ENCODE results near the gene ENKD1. TPM values are rescaled to one million over a fixed set of nuclear protein-coding genes. Genes with fewer than 3 reads are reported as not detected.
A peak's percentile ranks its signal among the peaks of the same experiment; 100 is the strongest.

The ENKD1 gene
- total and polyA plus RNA-seq, 2 experiments from 2014 or later: 11.6 to 11.8 TPM

DNA sequence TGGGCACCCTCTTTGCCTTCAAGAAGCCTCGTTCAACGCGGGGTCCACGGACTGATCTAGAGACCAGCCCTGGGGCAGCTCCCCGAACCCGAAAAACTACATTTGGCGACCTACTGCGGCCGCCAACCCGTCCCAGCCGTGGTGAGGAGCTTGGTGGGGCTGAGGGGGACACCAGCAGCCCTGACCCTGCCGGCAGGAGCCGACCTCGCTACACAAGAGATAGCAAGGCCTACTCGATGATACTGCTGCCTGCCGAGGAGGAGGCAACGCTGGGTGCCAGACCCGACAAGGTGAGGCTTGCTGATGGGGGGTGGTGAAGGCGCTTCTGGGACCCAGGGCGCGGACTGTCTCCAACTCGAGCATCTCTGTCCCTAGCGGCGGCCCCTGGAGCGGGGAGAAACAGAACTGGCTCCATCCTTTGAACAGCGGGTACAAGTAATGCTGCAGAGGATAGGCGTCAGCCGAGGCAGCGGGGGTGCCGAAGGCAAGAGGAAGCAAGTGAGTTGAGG lies 12.1 kb downstream of the ENKD1 start (continued):
- TF ChIP-seq ZNF462 (CRISPR knock-in tag; IDR thresholded peaks at IDR 0.05) (no peak), POLR2AphosphoS5 (IDR thresholded peaks at IDR 0.05; ENCODE audit: low read depth) (no peak), EZH2phosphoT487 (IDR thresholded peaks at IDR 0.05; ENCODE audit: unreplicated experiment) (no peak), CREB1 (CRISPR knock-in tag; IDR thresholded peaks at IDR 0.05; ENCODE audit: low read depth) (no peak), NANOG (IDR thresholded peaks at IDR 0.05; ENCODE audit: borderline replicate concordance) (no peak), JUNB (IDR thresholded peaks at IDR 0.05; ENCODE audit: unreplicated experiment) (no peak), ZNF331 (CRISPR knock-in tag; IDR thresholded peaks at IDR 0.05; ENCODE audit: low read depth) (no peak), ZNF114 (CRISPR knock-in tag; IDR thresholded peaks at IDR 0.05) (no peak)

DNA sequence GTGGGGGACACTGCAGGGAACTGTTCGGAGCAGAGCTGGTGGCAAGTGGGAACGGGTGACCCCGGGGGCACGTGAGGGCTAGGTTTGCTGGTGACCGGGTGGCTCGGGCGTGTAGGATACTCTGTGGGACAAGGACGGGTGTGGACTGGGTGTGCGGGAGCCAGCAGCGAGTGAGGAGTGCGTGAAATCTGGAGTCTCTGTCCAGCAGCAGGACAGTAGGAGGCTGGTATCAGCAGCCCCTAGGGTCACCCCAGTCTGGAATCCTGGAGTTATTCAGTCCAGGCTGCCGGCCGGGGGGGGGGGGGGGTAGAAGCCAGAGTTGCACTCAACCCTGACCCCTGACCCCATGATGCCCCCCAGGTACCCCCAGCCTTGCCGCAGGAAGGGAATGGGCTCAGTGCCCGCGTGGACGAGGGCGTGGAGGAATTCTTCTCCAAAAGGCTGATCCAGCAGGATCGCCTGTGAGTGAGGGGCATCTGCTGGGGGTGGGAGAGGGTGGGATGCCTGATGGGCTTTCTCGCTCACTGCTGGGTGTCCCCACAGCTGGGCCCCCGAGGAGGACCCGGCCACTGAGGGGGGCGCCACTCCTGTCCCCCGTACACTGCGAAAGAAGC lies 12.7 kb downstream of the ENKD1 start:
- Histone ChIP-seq H3K79me2 (replicated peaks; ENCODE audit: insufficient read depth) (no peaks in the 10 kb centered on the region), H3K27ac (ENCODE audit: low read depth) (no peak overlapping the region), H3F3A (replicated peaks; ENCODE audit: low read depth) (peaks cover 6% of the 10 kb centered on the region; the same call in 1 of the 2 replicates), H3K4me3 (peak overlapping the region; percentile 69), H4K20me1 (replicated peaks; ENCODE audit: insufficient read depth) (no peaks in the 10 kb centered on the region; the same call in 1 of the 2 replicates), H3K4me2 (peak overlapping the region; percentile 87), H3K27me3 (ENCODE audit: insufficient read depth) (peaks cover 50% of the 10 kb centered on the region), H2AFZ (no peak overlapping the region), H3K36me3 (ENCODE audit: insufficient read depth) (no peaks in the 10 kb centered on the region), H3K4me1 (ENCODE audit: insufficient read depth) (no peaks in the 10 kb centered on the region; the same call in 1 of the 2 replicates), H3K9me2 (ENCODE audit: insufficient read depth) (no peaks in the 10 kb centered on the region)
- Mint-ChIP-seq H3K4me1 (peaks cover 11% of the 10 kb centered on the region), H3K27me3 (ENCODE audit: insufficient read depth, low read depth, poor library complexity) (peaks cover 60% of the 10 kb centered on the region), H3K4me3 (peak overlapping the region; percentile 77), H3K36me3 (ENCODE audit: low read depth) (peaks cover 9% of the 10 kb centered on the region; the same call in 1 of the 3 replicates), H3K9me3 (no peaks in the 10 kb centered on the region), H3K27ac (no peak overlapping the region)
- peak; percentile 3 for ATAC-seq
- no peak for TF ChIP-seq CTCF (conservative IDR thresholded peaks at IDR 0.05; ENCODE audit: low read depth in 2 of 2)
- TF ChIP-seq REST (IDR thresholded peaks at IDR 0.05; ENCODE audit: unreplicated experiment): peak; percentile 51
- TF ChIP-seq CREB1 (CRISPR knock-in tag; IDR thresholded peaks at IDR 0.05; ENCODE audit: low read depth): no peak
- no peak for DNase-seq (ENCODE audit: low spot score)

Data from GM23338 (cell line).